HG02870 (cell line): ENCODE results near the gene SSTR3.
"Not testable (repeated sequence)": the region's sequence is repeated elsewhere in the genome, so short reads cannot be mapped to it uniquely, and the experiment has no call there.

Experiments
- ATAC-seq: cut with Tn5 transposase; IDR thresholded peaks from one replicate; pipeline ENCODE4 v1.9.1; 2021; ENCODE audit warnings: mild to moderate bottlenecking, moderate library complexity; ENCODE audit not compliant: unreplicated experiment

The SSTR3 gene

GRCh38 chr22:37212174-37212906 lies at the start of gene SSTR3:
Gene SSTR3 (minus strand): TSS chr22:37212477. CDS start chr22:37207803, 4,674 bp downstream.
- no peak for ATAC-seq

GRCh38 chr22:37260901-37261336 lies 48.6 kb upstream of the SSTR3 start:
- ATAC-seq = no peak

- no peak for ATAC-seq
Observed at GRCh38 chr22:37260155-37260795, 48.0 kb upstream of the SSTR3 start.

GRCh38 chr22:37259540-37260029 lies 47.3 kb upstream of the SSTR3 start:
- no peak for ATAC-seq

GRCh38 chr22:37258753-37259401 lies 46.6 kb upstream of the SSTR3 start:
- no peak for ATAC-seq

- no peak for ATAC-seq
Observed at GRCh38 chr22:37258005-37258752, 45.9 kb upstream of the SSTR3 start.

GRCh38 chr22:37256075-37256726 lies 43.9 kb upstream of the SSTR3 start:
- no peak for ATAC-seq

GRCh38 chr22:37255558-37256006 lies 43.3 kb upstream of the SSTR3 start:
- ATAC-seq = no peak

GRCh38 chr22:37254867-37255233 lies 42.6 kb upstream of the SSTR3 start:
- ATAC-seq = no peak

GRCh38 chr22:37254209-37254866 lies 42.1 kb upstream of the SSTR3 start:
- ATAC-seq = no peak

- ATAC-seq = no peak
Observed at GRCh38 chr22:37253126-37253660, 40.9 kb upstream of the SSTR3 start.

GRCh38 chr22:37251836-37252235 lies 39.6 kb upstream of the SSTR3 start:
- not testable (repeated sequence) for ATAC-seq

GRCh38 chr22:37249986-37250385 lies 37.7 kb upstream of the SSTR3 start:
- ATAC-seq = no peak

GRCh38 chr22:37248251-37248650 lies 36.0 kb upstream of the SSTR3 start:
- ATAC-seq = no peak

- no peak for ATAC-seq
Observed at GRCh38 chr22:37245740-37246139, 33.5 kb upstream of the SSTR3 start.

- ATAC-seq = no peak
Observed at GRCh38 chr22:37244922-37245722, 32.8 kb upstream of the SSTR3 start.

- ATAC-seq = peak; percentile 41
Observed at GRCh38 chr22:37244114-37244921, 32.0 kb upstream of the SSTR3 start, which contains the start of gene RAC2. Gene RAC2 (minus strand): TSS chr22:37244269. CDS start chr22:37244148, 121 bp downstream.
